Measurements from ENCODE around the gene ABCC10.

The ABCC10 gene

GRCh38 chr6:43489277-43490072 lies 62.1 kb downstream of the ABCC10 start:
- TF ChIP-seq, protein P1, sequence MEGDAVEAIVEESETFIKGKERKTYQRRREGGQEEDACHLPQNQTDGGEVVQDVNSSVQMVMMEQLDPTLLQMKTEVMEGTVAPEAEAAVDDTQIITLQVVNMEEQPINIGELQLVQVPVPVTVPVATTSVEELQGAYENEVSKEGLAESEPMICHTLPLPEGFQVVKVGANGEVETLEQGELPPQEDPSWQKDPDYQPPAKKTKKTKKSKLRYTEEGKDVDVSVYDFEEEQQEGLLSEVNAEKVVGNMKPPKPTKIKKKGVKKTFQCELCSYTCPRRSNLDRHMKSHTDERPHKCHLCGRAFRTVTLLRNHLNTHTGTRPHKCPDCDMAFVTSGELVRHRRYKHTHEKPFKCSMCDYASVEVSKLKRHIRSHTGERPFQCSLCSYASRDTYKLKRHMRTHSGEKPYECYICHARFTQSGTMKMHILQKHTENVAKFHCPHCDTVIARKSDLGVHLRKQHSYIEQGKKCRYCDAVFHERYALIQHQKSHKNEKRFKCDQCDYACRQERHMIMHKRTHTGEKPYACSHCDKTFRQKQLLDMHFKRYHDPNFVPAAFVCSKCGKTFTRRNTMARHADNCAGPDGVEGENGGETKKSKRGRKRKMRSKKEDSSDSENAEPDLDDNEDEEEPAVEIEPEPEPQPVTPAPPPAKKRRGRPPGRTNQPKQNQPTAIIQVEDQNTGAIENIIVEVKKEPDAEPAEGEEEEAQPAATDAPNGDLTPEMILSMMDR (conservative IDR thresholded peaks at IDR 0.05; ENCODE audit: low read depth): no peak
- no peak overlapping the region; the same call in 1 of the 2 replicates for H3K27ac ChIP-seq
- ChIA-PET POLR2A (ENCODE audit: low non-redundant PET) (interaction anchor here (0.6 kb wide), 1 partner anchor 12 kb away, joined by 8 read pairs; the partner anchor contains the start of gene TJAP1), CTCF (interaction anchor here (1.4 kb wide), 1 partner anchor 34 kb away, joined by 5 read pairs; the partner anchor contains the start of gene DLK2)
- no peak for DNase-seq (ENCODE audit: low spot score)

GRCh38 chr6:43490523-43490939 lies 63.2 kb downstream of the ABCC10 start:
- ChIA-PET CTCF (interaction anchor here (0.6 to 1.4 kb wide), 2 partner anchors 10 to 35 kb away, joined by 3 to 5 read pairs; partner anchors contain the start of gene DLK2), POLR2A (ENCODE audit: low non-redundant PET) (no interaction called here)
- DNase-seq (ENCODE audit: low spot score): no peak
- no peak overlapping the region for H3K27ac ChIP-seq
- TF ChIP-seq, protein P1 (conservative IDR thresholded peaks at IDR 0.05; ENCODE audit: low read depth): no peak

DNA sequence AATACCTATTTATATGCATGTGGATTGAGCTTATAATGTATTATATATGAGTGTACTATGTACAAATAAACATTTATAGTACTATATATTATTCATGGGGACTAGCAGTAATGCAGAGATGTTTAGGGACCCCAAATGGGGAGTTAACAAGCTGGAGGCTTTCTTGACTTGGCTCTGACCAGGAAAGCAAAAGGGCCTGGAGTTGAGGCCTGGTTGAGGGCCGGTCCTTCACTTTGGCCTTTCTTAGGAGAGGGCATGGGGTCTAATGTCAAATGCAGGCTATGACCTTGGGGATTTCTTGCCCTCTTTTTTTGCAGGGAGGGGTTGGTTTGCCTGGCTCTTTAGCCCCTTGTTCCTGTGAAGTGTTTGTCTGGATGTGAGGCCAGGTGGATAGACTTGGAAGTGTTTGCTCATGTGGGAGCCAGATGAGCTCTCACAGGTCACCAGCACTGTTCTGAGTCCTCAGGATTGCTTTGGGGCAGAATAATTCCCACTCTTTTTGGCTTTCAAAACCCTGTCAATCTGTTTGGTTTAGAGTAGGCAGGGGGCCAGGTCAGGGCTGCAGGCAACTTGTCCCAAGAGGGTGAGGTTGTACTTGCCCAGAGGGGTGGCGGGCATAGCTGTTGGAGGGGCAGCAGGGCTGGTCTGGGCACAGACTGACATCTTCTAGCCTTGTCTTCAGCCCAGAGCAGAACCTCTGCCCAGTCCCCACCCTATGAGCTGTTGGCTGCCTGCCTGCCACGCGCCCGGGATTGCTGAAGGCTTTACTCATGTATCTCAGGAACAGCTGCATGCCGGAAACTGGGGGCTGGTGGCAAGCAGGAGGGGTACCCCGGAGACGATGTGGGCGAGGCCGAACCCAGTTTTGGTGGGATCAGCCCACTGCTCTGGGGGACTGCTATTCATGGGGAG lies 64.7 kb downstream of the ABCC10 start:
- ChIA-PET POLR2A (ENCODE audit: low non-redundant PET) (no interaction called here), CTCF (interaction anchor here (0.6 to 1.4 kb wide), 4 partner anchors 15 to 228 kb away, joined by 3 to 6 read pairs (median 4); partner anchors contain the start of gene ABCC10)
- peak; percentile 80 for DNase-seq (ENCODE audit: low spot score)
- TF ChIP-seq, protein P1 (conservative IDR thresholded peaks at IDR 0.05; ENCODE audit: low read depth): no peak
- H3K27ac ChIP-seq: no peak overlapping the region

DNA sequence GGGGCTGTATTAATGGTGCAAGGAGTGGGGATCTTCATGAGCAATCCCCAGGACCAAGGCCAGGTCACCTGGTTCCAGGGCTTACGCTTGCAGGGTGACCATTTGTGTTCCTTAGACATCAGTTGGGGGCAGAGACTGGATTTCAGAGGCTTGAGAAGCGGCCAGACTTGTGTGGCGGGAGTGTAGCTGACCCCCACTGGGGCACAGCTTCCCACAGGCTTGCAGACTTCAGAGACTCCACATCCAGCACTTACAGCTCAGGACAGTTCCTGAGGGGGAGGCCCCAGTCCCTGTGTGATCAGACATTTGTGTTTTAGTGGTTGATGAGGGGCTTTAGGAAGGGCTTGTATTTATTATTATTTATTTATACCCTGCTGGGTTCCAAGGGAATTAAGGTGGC lies 65.3 kb downstream of the ABCC10 start:
- H3K27ac ChIP-seq: no peak overlapping the region
- no peak for DNase-seq (ENCODE audit: low spot score)
- ChIA-PET CTCF (interaction anchor here (0.6 to 1.4 kb wide), 4 partner anchors 14 to 229 kb away, joined by 3 to 6 read pairs (median 3); partner anchors contain the start of gene ABCC10), POLR2A (ENCODE audit: low non-redundant PET) (no interaction called here)
- TF ChIP-seq, protein P1 (conservative IDR thresholded peaks at IDR 0.05; ENCODE audit: low read depth): no peak

GRCh38 chr6:43493230-43493629 lies 65.9 kb downstream of the ABCC10 start:
- DNase-seq (ENCODE audit: low spot score): no peak
- TF ChIP-seq, protein P1 (conservative IDR thresholded peaks at IDR 0.05; ENCODE audit: low read depth): no peak
- peak overlapping the region; percentile 99 for H3K27ac ChIP-seq
- CTCF ChIA-PET: interaction anchor here (0.7 to 1.0 kb wide), 2 partner anchors 8 to 95 kb away, joined by 3 read pairs; no protein-coding TSS in a partner anchor
- POLR2A ChIA-PET (ENCODE audit: low non-redundant PET): no interaction called here

DNA sequence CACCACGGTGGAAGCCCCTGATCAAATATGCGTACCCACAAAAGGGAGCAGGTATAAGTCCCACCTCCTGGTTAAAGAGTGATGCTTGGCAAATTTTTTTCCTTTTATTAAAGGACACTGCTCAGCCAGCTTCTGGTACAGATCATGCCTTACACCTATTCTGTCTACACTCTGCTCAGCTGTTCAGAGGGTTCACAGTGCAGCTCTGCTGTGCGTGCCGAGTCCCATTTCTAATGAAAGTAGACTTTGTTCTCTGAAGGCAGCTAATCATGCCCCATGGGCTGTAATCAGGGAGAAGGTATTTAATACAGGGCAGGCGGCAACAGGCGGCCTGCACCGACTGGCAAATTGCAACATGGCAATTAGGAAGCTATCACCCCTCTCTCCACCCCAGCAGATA lies 66.5 kb downstream of the ABCC10 start:
- ChIA-PET POLR2A (ENCODE audit: low non-redundant PET) (interaction anchor here (1.3 kb wide), 1 partner anchor 16 kb away, joined by 4 read pairs; the partner anchor contains the start of gene TJAP1), CTCF (interaction anchor here (0.7 to 1.3 kb wide), 5 partner anchors 8 to 230 kb away, joined by 3 to 6 read pairs (median 4); no protein-coding TSS in a partner anchor)

More for the DNA sequence above, 66.5 kb downstream of the ABCC10 start:
- DNase-seq (ENCODE audit: low spot score): peak; percentile 55
- TF ChIP-seq, protein P1 (conservative IDR thresholded peaks at IDR 0.05; ENCODE audit: low read depth): no peak
- peak overlapping the region; percentile 99 for H3K27ac ChIP-seq
